Astrocyte of the spinal cord (primary cell): Measurements from ENCODE around the gene IZUMO2.

Experiments used
- DNase-seq: peaks from one replicate; pipeline ENCODE4 v3.0.0; 2011; ENCODE audit warnings: low read depth, low spot score
- H3K4me3 ChIP-seq: 2 replicates; pipeline ENCODE4 v1.5.1; 2011; ENCODE audit warnings: low read depth, mild to moderate bottlenecking, low read length, moderate library complexity
- CTCF ChIP-seq: IDR thresholded peaks from 2 replicates; pipeline ENCODE4 v1.5.1; 2012; ENCODE audit warnings: low read depth, mild to moderate bottlenecking, low read length, inconsistent platforms
- in situ Hi-C: cut with HindIII; loops from 2 replicates; pipeline ENCODE4 v1.10.0; 2017; ENCODE audit warnings: low sequenced_read_pairs

Gene IZUMO2

DNA sequence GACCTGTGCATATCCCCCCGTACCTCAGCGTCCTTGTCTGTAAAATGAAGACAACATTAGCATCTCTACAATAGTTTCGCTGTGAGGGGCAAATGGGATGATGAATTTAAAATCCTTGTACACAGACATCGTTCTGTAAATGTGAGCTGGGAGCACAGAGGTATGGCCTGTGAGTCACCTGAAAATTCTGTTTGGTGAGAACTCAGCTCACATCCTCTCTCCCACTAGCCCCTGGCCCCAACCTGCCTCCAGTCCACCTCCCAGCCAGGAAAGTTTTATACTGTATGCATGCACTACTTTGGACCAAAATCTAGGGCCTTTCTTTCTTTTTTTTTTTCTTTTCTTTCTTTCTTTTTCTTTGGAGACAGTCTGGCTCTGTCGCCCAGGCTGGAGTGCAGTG is 8.7 kb upstream of the IZUMO2 start:
- no peak overlapping the region for H3K4me3 ChIP-seq
- DNase-seq: no peak
- no peak for TF ChIP-seq CTCF
- in situ Hi-C loops: no loop called here

DNA sequence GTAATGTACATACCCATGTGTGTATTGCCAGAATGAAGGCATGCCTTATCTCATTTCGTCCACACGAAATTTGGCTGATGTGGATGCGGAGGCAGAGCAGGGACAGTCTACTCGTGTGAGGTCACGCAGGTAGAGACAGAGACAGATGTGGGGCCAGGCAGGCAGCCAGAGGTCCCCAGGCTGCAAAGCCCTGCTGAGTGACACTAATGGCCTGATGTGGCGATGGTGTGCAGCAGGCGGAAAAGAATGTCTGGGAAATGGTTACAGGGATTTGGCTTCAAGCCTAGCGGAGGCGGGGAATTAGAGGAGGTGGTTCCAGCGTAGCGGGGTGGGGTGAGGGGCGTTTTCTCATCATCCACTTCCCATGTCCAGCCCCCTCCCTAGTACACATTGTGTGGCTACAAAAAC is 4.2 kb upstream of the IZUMO2 start:
- no peak for DNase-seq
- no peak overlapping the region for H3K4me3 ChIP-seq
- in situ Hi-C loops: no loop called here
- TF ChIP-seq CTCF: no peak

- in situ Hi-C loops: no loop called here
- DNase-seq: no peak
- no peak for TF ChIP-seq CTCF
- H3K4me3 ChIP-seq: no peak overlapping the region
Observed at GRCh38 chr19:50159078-50159477, 4.0 kb downstream of the IZUMO2 start.

DNA sequence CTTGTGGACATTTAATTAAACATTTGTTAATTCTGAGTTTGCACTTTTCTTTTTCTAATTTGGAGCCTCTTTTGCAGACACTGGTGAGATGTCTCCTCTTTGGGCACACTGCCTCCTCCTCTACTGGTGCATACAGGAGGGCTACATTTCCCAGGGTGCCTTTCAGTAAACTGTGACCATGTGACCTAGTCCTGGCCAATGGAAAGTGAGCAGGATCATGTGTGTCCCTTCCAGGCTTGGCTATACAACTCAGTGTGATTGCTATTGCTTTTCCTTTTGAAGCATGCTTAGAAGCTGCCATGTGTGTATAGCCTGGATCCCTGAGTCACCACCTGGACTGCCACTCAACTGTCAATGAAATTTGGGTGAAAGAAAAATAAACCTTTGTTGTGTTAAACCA is 4.5 kb downstream of the IZUMO2 start:
- no peak for DNase-seq
- H3K4me3 ChIP-seq: no peak overlapping the region
- TF ChIP-seq CTCF: no peak
- in situ Hi-C loops: no loop called here

- no peak overlapping the region for H3K4me3 ChIP-seq
- in situ Hi-C loops: no loop called here
- TF ChIP-seq CTCF: no peak
- DNase-seq: no peak
Observed at GRCh38 chr19:50155520-50156109, 7.5 kb downstream of the IZUMO2 start.

GRCh38 chr19:50154529-50154928 is 8.6 kb downstream of the IZUMO2 start:
- DNase-seq: no peak
- in situ Hi-C loops: no loop called here

More at GRCh38 chr19:50154529-50154928, 8.6 kb downstream of the IZUMO2 start:
- TF ChIP-seq CTCF: no peak
- no peak overlapping the region for H3K4me3 ChIP-seq
